HEK293 (cell line): Measurements from ENCODE around the gene IMMP2L.

Source experiments
- ZNF76 ChIP-seq: fragments of 450-650 bp; formaldehyde crosslinking; IDR thresholded peaks from 2 replicates; pipeline ENCODE4; 2016; ENCODE audit warnings: low read depth, missing biosample characterization, missing genetic modification characterization, borderline replicate concordance
- TF ChIP-seq, protein P1 (sequence below): fragments of 450-650 bp; formaldehyde crosslinking; IDR thresholded peaks from 2 replicates; pipeline ENCODE4 v1.5.1; 2016; ENCODE audit warnings: missing biosample characterization, missing genetic modification characterization
- TF ChIP-seq, protein P2 (sequence below): fragments of 450-650 bp; formaldehyde crosslinking; IDR thresholded peaks from 2 replicates; pipeline ENCODE4 v1.5.1; 2016; ENCODE audit warnings: missing biosample characterization, missing genetic modification characterization

DNA sequence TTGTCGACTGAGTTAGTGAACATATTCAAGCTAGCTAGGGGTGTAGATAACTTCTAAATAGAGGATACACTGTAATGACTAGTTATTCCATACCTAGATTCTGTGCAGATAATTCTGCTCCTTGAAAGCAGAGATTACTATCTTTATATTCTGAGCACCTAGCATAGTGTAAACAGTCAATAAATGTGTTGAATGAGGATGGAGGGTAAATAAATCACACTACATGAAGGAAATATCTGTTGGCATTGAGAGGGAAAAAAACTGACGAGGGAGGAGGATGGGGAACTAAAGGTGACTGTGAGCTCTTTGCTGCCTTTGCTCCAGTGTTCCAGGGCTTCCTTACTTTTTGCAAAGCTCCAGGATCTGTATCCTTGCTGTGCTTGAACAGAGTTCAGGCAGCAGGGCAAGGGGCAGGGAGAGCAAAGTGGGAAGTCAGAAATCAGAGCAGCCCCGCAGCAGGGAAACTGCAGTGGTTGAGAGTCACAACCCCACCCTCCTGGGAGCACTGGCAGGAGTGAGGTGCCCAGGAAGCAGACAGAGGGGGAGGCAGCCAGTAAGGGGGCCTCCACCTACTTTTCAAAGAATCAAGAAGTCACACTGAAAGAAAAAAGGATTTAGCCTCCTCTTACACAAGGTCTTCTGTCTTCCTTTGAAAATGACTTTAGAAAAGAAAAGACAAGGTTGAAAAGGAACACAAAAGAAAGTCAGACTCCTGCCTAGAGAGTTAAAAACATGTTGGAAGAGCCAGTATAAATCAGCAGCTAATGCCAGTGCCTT, 543.1 kb downstream of the IMMP2L start:
- no peak for TF ChIP-seq ZNF76 (tag by site-specific recombination)
- TF ChIP-seq, protein P1, sequence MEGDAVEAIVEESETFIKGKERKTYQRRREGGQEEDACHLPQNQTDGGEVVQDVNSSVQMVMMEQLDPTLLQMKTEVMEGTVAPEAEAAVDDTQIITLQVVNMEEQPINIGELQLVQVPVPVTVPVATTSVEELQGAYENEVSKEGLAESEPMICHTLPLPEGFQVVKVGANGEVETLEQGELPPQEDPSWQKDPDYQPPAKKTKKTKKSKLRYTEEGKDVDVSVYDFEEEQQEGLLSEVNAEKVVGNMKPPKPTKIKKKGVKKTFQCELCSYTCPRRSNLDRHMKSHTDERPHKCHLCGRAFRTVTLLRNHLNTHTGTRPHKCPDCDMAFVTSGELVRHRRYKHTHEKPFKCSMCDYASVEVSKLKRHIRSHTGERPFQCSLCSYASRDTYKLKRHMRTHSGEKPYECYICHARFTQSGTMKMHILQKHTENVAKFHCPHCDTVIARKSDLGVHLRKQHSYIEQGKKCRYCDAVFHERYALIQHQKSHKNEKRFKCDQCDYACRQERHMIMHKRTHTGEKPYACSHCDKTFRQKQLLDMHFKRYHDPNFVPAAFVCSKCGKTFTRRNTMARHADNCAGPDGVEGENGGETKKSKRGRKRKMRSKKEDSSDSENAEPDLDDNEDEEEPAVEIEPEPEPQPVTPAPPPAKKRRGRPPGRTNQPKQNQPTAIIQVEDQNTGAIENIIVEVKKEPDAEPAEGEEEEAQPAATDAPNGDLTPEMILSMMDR (tag by site-specific recombination) = no peak
- TF ChIP-seq, protein P2, sequence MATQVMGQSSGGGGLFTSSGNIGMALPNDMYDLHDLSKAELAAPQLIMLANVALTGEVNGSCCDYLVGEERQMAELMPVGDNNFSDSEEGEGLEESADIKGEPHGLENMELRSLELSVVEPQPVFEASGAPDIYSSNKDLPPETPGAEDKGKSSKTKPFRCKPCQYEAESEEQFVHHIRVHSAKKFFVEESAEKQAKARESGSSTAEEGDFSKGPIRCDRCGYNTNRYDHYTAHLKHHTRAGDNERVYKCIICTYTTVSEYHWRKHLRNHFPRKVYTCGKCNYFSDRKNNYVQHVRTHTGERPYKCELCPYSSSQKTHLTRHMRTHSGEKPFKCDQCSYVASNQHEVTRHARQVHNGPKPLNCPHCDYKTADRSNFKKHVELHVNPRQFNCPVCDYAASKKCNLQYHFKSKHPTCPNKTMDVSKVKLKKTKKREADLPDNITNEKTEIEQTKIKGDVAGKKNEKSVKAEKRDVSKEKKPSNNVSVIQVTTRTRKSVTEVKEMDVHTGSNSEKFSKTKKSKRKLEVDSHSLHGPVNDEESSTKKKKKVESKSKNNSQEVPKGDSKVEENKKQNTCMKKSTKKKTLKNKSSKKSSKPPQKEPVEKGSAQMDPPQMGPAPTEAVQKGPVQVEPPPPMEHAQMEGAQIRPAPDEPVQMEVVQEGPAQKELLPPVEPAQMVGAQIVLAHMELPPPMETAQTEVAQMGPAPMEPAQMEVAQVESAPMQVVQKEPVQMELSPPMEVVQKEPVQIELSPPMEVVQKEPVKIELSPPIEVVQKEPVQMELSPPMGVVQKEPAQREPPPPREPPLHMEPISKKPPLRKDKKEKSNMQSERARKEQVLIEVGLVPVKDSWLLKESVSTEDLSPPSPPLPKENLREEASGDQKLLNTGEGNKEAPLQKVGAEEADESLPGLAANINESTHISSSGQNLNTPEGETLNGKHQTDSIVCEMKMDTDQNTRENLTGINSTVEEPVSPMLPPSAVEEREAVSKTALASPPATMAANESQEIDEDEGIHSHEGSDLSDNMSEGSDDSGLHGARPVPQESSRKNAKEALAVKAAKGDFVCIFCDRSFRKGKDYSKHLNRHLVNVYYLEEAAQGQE (tag by site-specific recombination) = no peak
